Colon (tissue), 2 donors: ENCODE data around the gene SMIM1.

ENCODE experiments used
- FAIRE-seq: peaks from 2 replicates; lab custom pipeline; 2012; peaks lifted over from hg19 to GRCh38; lab: Jason Lieb, UNC
- donor health status: control.
- donor health status: control.

SMIM1 gene

DNA sequence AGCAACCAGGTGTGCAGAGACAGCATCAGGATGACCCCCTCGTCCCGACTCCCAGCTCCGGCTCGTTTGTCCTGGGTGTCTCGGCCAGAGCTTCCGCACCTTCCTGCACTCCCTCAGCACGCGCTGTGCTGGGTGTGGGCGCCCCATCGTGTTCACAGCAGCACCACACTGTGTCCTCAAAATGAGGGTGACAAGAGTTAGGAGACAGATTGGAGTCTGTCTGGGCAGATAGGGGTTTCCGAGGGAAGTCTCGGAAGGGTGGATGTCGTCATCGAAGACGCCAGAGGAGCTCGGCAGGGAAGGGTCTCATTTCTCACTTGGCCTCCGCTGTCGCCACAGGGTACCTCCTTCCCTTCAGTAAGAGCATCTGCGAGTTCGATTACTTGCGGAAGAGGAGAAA lies 16.2 kb upstream of the SMIM1 start:
- no peak for FAIRE-seq

DNA sequence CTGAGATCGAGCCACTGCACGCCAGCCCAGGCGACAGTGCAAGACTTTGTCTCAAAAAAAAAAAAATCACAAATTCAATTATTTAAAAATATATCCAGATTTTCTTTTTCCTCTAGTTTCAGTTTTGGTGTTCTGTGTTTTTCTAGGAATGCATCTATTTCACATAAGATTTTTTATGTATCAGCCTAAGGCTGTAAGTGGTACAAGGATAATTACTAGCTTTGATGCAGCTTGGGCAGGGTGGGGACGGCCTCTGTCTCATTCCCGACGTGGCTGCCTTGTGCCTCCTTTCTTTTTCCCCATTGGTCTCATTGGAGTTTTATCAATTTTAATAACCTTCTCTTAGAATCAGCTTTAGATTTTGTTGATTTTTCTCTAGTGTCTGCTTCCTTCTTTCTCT lies 13.4 kb upstream of the SMIM1 start:
- FAIRE-seq: no peak

DNA sequence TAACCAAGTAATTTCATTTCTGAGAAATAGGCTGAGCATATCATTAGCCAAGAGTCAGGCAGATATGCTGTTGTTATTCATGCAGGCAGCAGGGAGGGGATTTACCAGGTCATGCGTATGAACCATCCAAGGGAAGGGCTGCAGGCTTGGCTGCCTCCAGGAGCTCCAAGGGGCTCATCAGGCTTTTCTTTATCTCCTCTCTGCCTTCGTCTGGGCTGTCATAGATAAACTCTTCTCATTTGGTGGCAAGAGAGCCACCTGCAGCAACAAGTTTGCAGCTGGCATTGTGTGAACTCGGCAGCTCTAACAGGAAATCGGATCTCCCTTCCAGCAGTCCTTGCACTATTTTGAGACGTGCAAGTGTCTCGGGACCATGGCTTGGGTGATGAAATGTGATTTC lies 12.8 kb upstream of the SMIM1 start:
- no peak for FAIRE-seq

DNA sequence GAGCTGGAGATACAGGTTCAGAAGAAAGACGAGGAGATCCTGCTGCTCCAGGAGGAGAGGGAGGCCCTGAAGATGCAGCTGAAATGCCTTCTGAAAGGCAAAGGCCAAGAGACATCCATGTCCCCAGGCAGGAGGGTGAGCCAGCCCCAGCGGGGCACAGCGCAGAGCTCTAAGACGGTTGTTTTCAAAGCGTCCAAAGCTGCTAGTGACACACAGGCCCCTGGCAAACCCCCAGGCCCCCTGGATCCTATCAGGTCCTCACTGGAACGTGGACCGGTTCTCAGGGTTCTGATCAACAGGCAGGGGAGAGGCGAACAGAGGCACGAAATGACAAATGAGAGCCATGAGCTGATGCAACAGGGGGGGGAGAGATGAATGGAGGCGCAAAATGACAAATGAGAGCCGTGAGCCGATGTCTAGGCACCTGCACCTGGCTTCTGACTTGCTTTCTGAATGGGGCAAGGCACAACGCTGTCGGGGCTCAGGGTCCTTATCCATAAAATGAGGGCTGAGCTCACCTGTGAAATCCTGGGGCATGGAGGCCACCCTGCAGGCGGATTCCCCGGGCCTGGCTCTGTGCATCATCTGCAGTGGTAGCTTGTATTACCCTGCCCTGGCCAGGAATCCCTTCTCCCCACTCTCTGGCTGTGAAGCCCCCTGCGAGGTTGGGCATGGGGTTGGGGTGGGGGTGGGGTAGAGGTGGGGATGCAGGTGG lies 11.1 kb upstream of the SMIM1 start:
- no peak for FAIRE-seq

DNA sequence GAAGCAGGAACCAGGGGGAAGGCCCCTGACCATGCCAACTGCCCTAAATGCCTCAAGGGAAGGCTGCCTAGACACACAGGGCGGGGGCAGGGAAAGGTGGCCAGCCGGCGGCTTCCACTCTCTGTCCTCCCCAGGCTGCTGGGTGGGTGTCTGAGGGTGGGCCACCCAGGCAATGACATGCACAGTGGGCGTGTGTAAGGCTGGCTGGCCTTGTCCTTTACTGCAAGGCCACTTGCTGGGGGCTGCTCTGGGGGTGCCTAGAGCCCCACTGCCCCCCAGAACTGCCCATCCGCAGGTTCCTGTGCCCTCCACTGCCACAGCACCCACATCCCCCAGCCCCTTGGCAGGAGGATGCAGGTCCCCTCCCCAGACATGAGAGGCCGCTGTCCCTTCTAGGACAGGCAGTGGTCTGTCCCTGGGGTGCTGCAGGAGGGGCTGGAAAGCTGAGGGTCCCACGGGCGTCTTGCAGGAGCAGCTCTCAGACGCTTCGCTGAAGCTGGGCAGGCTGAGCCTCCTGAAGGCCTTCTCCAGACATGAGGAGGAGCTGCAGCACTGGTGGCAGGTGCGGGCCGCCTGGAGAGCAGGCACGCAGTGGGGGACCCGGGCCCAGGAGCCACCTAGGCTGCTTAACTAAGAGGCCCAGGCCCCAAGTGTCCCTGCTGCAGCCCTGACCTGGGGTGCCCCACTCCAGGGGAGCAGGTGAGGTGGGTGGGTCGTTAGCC lies 10.2 kb upstream of the SMIM1 start:
- FAIRE-seq: no peak

DNA sequence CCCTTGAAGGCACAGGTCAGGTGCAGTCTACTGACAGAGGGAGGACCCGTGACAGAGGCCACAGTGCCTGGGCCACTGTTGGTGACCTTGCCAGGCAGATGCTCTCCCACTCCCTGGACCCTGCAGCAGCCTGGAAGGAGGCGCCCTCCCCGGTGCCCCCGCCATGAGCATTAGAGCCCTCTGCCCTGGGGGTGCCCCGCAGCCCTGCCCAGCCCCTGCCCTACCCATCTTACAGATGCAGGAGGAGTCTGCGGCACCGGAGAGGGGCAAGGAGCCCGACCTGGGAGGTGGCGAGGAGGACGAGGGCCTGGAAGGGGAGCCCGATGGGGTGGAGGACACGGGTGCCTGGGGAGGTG lies 9.7 kb upstream of the SMIM1 start:
- FAIRE-seq: no peak

DNA sequence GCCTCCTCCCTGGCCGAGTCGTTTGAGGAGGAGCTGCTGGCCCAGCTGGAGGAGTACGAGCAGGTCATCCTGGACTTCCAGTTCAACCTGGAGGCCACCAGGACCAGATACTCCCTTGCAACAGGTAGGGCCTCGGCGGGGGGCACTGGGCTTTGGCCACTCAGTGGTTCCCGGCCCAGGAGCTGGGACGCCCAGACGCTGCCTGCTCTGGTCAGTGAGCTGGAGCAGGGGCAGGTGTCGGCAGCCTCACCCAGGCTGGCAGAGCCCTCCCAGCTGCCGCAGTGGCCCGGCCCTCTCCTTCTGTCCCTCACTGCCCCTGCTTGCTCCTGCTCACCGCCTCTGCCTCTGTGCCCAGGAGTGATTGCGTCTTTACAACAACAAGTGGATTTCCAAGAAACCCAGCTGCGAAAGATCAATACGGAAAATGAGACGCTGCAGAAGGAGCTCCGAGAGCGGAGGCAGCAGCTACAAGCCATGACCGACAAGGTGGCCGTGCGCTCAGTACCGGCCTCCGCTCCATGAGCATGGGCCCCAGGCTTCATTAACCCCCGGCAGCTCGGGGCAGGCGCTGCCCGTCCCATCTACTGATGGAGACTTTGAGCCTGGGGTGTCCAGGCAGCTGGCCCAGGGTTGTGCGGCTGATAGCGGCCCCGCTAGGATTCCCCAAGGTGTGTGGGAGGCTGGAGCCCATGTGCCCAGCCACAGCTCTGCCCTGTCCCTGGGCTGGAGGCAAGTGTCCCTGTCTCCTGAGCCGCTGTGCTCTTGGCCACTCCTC lies 9.0 kb upstream of the SMIM1 start:
- FAIRE-seq: no peak

DNA sequence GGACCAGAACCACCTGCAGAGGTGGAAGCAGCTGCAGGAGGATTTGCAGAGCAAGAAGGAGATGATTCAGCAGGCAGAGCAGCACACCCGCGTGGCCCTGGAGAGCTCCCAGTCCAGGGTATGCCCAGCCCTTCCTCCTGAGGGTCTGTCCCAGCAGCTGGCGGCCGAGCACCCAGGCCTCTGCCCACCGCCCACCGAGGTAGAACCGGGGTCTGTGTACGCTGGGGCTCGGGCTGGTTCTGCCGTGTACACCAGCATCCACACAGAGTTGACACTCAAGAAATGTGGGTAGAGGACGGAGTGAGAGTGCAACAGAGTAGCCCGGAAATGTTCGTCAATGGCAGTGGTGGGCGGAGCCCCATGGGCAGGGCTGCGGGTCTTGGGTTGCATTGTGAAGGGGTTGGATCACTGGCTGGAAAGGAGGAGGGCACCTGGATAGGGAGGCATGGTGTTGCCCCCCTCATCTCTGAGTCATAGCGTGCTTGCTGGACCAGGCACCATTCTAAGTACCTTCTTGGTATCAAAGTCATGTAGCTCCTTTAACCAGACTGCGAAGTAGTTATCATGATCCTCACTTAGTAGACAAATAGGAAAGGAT lies 5.1 kb upstream of the SMIM1 start:
- FAIRE-seq: no peak

DNA sequence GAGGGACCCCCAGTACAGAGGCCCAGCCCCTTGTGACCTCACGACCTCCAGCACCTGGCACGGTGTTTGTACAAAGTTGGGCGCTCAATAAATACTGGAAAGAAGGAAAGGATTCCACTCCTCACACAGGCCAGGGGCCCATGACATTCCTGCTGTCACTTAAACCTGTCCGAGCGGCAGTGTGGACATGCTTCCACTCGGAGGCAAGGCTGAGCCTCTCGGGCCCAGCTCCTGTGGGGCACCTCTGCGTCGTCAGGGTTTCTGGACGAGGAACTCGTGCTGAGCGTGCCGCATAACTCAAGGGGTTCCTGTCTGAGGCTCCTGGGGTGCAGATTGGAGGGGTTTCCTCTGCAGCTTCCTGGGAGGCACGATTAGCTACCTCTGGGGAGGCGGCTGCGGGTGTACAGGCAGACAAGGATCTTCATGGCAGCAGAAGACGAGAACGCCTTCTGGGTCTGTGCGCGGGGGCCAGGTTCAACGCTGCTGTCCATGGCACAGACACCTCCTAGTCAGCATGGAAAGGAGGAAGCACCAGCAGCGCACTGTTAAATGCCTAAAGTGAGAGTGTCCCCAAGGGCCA lies 3.6 kb upstream of the SMIM1 start:
- FAIRE-seq: no peak

DNA sequence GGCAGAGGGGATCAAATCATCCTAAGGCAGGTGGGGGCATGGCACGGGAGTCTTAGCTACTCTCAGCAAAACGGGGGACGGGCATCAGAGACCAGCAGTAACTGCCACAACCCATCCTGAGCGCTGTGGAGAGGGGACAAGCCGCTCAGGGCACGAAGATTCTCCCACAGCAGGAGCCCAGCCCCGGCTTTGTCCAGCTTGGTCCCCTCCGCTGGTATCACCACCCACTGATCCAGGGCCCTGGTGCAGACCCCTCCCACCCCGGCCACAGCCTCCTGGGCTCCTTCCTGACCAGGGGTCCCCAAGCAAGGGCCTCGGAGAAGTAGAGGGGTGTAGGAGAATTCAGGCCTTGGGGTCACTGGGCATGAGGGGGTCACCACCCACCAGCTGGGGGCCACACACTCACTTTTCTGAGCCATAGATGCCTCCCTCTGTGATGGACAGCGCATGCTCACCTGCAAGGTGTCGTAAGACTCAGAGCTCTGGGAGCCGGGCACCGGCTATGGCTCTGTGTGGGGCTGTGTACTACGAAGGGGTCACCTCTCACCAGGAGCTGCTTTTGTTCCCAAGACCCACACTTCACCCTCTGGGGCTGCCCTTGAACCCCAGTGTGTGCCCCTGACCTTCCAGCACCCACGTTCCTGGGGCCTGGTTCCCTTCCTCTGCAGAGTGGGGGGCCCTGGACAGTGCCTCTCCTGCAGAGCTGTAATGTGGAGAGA lies 2.3 kb upstream of the SMIM1 start:
- FAIRE-seq: no peak

DNA sequence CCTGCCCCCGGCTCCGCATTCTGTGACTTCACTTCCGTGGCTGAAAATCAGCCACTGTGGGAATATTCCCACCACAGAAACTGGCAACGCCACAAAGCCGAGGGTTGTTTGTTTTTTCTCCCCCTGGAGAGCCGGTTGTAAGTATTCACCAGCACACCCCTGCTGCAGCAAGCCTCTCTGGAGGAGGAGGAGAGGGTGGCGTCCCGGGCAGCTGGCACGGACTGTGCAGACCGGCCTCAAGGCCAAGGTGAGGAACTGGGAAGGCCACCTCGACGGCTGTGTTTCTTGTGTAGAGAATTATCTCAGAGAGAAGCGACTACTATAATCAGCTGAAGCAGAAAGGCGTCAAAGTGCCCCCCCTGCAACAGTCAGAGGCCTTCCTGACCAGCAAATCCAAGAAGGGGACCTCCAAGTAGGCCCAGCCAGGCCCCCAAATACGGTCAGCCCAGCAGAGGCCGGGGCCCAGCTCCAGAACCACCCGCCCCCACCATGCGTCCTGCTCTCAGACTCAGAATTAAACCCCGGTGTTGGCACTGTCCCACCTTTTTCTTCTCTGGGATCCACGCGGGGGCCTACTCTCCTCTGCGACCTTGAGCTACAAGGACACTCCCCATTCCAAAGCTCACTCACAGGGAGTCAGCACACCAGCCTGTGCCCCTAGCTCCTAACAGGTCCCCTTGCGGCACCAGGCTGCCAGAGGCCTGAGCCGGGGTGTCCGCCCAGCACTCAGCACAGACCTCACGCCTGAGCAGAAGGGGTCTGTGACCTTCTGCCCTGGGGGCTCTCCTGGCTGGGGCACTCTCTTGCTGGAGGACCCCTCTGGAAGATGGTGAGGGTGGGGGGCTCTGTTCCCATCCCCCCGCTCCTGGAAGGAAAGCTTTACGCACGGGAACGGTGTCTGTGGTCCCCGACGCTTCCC lies 1.2 kb upstream of the SMIM1 start:
- no peak for FAIRE-seq

DNA sequence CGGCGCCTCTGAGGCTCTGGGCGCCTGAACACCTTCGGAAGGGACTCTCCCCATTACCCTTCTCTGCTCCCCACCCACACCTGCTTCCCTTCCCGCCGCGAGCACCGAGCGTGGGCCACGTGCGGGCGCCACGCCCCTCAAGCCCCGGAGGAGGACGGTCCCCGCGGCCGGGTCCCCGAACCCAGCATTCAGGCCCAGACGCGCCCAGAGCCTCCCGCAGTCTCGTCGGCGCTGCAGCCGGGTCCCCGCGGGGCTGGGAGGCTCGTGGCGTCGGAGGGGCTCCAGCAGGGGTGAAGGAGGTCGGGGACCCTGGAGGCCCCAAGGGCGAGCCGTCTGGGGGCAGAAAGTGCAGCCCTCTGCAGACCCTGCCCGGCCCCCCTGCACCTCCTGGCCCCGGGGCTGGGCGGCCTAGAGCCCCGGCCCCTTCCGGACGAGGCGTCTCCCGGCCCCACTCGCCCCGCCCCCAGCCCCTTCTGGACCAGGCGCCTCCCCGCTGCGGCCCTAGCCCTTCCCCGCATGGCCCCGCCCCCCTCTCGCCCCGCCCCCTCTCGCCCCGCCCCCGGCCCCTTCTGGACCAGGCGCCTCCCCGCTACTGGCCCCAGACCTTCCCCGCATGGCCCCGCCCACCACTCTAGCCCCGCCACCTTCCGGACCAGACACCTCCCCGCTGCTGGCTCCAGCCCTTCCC lies 378 bp upstream of the SMIM1 start:
- no peak for FAIRE-seq

DNA sequence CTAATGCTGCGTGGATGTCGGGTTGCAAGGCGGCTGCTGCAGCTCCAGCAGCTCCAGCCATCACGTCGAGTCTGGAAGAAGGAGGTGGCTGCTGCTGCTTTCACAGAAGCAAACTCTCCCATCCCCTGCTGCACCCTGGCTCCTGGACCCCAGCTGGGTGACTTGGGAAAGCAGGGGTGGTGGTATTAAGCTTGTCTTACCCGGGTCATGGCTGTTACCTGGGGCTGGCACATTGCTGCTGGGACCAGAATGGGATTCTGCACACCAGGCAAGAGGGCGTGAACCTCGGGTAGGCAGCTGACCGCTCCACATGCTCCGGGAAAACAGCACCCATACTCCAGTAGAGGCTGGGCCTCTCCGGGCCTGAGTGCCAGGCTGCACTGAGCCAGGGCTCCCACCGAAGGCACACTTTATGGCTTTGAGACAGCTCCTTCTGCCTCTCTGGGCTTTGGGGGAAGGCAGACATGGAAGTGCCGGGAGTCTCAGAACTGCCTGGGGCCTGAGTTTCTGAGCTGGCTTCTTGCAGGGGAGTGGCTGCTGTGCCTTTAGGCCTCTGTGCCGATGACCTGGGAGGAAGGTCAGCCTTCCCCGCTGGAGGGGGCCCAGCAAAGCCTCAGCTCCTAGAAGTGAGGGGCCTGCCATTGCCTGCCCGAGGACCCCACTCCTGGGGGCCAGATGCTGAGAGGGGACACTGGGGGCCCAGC lies 1.2 kb downstream of the SMIM1 start:
- no peak for FAIRE-seq

DNA sequence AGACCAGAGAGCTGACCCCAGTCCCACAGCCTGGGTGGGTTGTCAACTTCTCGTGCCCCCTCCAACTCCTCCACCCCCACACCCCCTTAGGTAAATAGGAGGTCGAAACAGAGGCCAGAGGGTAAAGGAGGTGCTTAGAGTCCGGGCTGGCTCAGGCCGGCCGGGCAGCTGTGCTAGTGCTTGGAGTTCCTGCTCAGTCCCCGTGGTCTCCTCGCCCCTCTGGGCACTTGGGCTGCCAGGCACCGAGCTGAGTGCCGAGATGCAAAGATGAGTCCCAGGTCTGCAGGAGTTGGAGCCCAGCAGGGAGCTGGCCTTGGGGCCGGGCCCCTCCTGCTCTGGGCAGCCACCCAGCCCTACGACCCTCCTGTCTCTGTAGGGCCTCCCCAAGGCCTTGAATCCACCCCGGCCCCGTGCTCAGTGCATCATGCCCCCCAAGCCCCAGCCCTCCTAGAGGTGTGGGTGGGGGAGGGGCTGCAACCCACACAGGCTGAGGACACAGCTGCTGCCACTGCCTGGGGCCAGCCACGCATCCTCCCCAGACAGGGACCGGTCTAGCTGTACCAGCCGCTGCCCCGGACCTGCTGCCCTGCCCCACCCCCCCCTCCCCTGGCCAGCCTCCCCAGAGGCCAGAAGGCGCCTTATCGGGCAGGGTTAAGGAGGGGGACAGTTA lies 1.9 kb downstream of the SMIM1 start:
- no peak for FAIRE-seq

DNA sequence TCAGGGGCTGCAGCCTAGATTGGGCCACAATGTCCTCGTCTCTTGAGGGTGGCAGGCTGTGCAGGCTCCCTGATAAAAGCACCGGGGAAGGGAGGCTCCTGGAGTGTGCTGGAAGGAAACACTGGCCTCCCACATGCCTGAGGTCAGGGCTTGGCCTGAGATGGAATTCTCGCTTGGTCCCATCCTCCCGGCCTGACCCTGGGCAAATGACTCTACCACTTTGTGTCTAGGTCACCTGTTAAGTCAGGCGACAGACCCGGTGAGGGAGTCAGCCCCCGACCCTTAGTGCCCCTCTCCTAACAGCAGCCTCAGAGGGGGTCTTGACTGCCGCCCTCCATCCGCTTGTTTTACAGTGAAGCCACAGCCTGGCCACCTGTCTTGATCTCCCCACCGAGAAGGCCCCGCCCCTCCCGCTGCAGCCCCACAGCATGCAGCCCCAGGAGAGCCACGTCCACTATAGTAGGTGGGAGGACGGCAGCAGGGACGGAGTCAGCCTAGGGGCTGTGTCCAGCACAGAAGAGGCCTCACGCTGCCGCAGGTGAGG lies 2.5 kb downstream of the SMIM1 start:
- no peak for FAIRE-seq

DNA sequence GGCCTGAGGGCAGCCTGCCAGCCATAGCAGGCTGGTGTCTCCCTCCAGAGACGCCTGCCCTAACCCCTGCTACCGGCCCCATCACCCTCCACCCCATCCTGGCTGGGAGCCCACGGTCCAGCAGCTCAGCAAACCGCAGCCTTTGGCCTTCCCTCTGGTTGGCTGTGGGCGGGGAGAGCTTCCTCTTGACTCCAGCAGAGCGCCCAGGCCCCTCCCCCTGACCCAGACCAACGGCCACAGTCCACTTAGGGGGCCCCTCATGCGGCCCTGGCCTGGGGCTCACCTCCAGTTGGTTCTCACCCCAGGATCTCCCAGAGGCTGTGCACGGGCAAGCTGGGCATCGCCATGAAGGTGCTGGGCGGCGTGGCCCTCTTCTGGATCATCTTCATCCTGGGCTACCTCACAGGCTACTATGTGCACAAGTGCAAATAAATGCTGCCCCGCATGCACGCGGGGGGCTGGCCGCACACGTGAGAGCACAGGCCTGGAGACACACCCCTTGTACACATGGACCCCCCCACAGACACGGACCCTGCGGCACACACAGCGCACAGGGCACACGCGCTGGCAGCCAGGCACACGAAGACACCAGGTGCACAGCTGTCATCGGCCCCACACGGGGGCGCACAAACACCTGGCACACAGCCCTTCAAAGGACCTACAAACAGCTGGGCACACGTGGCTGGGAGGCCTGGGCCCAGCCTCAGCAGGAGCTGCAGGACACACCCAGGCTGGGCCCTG lies 3.1 kb downstream of the SMIM1 start:
- no peak for FAIRE-seq

DNA sequence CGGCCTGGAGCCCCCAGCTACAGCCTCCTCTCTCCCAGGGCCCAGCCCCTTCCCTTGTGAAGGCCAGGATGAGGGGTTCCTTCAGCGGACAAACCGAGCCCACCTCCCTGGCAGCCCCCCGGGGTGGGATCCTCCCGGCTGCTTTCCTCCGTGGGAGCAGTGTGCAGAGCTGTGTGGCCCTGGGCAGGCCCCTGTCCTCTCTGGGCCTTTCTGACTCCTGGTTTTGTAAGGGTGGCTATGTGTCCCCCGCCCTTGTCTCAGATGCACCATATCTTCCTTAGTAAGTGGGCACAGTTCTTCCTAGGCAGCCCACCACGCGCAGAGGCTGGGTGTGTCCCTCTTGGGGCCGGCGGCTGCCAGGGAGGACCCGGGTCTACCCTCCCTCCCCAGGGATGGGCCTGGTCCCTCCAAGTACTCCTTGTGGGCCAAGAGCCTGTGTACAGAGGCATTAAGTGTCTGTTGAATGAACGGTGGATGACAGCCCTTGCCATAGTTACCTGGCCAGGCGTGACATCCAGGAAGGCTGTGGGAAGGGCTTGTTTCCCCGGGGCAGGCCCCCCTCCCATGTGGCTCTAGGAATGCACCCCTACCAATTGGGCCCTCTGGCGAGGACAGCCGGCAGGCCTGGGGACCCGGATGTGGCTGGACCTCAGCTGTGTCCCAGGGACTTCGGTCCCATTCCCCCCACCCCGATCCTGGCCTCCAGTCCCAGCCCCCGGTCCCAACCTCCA lies 3.8 kb downstream of the SMIM1 start:
- FAIRE-seq: no peak
